Kidney epithelial cell (primary cell): Measurements from ENCODE around the gene ARID5B. TPM values are rescaled to one million over a fixed set of nuclear protein-coding genes. Genes with fewer than 3 reads are reported as not detected.

Experiments used
- DNase-seq: peaks from one replicate; pipeline ENCODE4 v3.0.0-alpha.2; 2010; ENCODE audit warnings: low read depth
- H3K27me3 ChIP-seq: 2 replicates; pipeline ENCODE4 v1.6.0; 2011; ENCODE audit warnings: low read length; ENCODE audit not compliant: control insufficient read depth, insufficient read depth
- H3K36me3 ChIP-seq: 2 replicates; pipeline ENCODE4 v1.5.1; 2011; ENCODE audit warnings: low read length; ENCODE audit not compliant: control insufficient read depth, insufficient read depth
- H3K4me3 ChIP-seq: 2 replicates; pipeline ENCODE4 v1.5.1; 2011; ENCODE audit warnings: low read depth, mild to moderate bottlenecking, control low read depth, low read length
- CTCF ChIP-seq: IDR thresholded peaks from 2 replicates; pipeline ENCODE4 v1.5.1; 2011; ENCODE audit warnings: mild to moderate bottlenecking, moderate library complexity, low read length, control low read depth, inconsistent platforms; ENCODE audit not compliant: insufficient read depth, poor library complexity, severe bottlenecking
- total RNA-seq: library from RNA; depleted of rRNA; stranded (reverse); fragments of >200 nt; gene quantifications from 2 replicates; pipeline ENCODE4 v1.2.3, GENCODE V29; 2015

The ARID5B gene
- total RNA-seq, 1 donor from 2014 or later = 11.6 TPM

- no peak for TF ChIP-seq CTCF
- no peak for DNase-seq
- no peaks in the 10 kb centered on the region for H3K27me3 ChIP-seq
- H3K4me3 ChIP-seq = no peak overlapping the region
- H3K36me3 ChIP-seq = peaks cover 5% of the 10 kb centered on the region
Measured at GRCh38 chr10:62056219-62056618, 154.7 kb downstream of the ARID5B start.

- Histone ChIP-seq H3K36me3 (peaks cover 6% of the 10 kb centered on the region), H3K4me3 (no peak overlapping the region), H3K27me3 (no peaks in the 10 kb centered on the region)
- TF ChIP-seq CTCF = no peak
- DNase-seq = no peak
Measured at GRCh38 chr10:62056698-62057097, 155.2 kb downstream of the ARID5B start.

- H3K27me3 ChIP-seq = no peaks in the 10 kb centered on the region
- no peak overlapping the region for H3K4me3 ChIP-seq
- H3K36me3 ChIP-seq = peaks cover 5% of the 10 kb centered on the region
- no peak for DNase-seq
- no peak for TF ChIP-seq CTCF
Measured at GRCh38 chr10:62057359-62057758, 155.9 kb downstream of the ARID5B start.

- H3K36me3 ChIP-seq = peaks cover 5% of the 10 kb centered on the region
- H3K4me3 ChIP-seq = no peak overlapping the region
- DNase-seq = no peak
- no peak for TF ChIP-seq CTCF
- H3K27me3 ChIP-seq = no peaks in the 10 kb centered on the region
Measured at GRCh38 chr10:62057850-62058249, 156.4 kb downstream of the ARID5B start.

- Histone ChIP-seq H3K36me3 (peaks cover 2% of the 10 kb centered on the region), H3K4me3 (no peak overlapping the region)
- no peak for DNase-seq
Measured at GRCh38 chr10:62058476-62058875, 157.0 kb downstream of the ARID5B start.

More at GRCh38 chr10:62058476-62058875, 157.0 kb downstream of the ARID5B start:
- H3K27me3 ChIP-seq = no peaks in the 10 kb centered on the region
- TF ChIP-seq CTCF = no peak
